ENCODE results near the gene DYTN.
A peak's percentile ranks its signal among the peaks of the same experiment; 100 is the strongest.
"Not testable (repeated sequence)": the region's sequence is repeated elsewhere in the genome, so short reads cannot be mapped to it uniquely, and the experiment has no call there.

Gene DYTN, protein sequence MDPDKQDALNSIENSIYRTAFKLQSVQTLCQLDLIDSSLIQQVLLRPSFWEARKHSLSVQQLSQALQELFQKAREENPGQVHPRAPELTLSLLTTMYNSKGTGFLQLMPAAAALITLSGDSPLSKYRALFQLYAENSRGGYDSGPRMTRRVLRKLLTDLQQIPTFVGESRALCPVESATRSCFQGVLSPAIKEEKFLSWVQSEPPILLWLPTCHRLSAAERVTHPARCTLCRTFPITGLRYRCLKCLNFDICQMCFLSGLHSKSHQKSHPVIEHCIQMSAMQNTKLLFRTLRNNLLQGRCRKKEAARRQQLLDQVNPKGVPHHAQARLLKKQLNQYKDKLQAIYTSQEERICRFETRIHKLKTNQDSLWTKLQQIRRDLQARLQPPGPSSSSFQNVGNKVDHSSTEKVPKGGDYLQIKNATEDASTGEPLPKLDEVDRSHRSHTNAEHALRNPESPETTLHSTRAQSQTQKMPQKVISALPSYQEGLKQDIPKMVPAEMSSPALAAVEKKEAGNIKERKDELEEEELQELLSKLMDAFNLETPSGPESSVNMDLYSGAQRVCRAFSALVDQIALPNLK

DNA sequence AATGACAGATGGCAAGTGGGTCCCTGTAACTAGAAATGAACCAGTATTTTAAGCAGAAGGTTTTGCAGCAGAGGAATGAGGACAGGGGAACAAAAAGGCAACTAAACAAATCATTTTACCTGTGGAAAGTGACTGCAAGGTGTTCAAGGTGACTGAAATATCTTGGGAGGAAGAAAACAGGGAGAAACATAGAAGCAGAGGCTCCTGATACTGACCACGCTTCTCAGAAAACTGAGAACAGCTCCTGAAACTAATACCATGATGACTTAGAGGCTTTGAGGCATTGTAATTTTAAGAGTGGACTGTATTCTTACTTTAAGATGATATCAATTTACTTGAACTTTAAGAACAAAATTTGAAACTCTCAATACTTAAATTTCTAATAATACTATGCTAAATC lies at the start of gene DYTN:
DYTN (minus strand) TSS at position 101 of the 400 bp plus-strand sequence. CDS start 117 bp downstream, outside the sequence.
- DNase-seq = no peak

DNA sequence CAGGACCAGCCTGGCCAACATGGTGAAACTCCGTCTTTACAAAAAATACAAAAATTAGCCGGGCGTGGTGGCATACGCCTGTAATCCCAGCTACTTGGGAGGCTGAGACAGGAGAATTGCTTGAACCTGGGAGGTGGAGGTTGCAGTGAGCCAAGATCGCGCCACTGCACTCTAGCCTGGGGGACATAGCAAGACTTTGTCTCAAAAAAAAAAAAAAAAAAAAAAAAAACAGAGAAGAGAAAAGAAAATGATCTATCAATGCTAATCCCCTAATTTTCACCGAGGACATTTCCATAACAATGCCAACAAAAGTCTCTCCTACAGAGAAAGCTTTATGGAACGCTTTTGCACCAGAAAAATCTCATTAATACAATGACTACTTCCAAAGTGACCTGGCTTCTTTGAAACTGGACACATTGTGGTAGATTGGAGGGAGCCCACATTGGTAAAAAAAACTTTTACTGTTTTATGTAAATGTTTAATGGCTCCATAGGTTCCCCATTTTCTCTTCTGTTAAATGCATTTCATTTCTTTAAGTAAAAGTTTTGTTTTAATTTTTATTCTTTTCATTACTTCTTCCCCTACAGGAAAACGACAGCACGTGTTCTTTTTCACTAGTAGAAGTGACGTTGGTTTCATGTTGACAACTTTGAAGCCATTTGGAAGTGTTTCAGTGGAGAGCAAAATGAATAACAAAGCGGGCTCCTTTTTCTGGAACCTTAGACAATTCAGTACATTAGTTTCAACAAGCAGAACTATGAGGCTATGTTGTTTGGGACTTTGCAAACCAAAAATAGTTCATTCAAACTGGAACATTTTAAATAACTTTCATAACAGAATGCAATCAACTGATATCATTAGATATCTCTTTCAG lies 48.1 kb upstream of the DYTN start:
- no peak for DNase-seq

DNA sequence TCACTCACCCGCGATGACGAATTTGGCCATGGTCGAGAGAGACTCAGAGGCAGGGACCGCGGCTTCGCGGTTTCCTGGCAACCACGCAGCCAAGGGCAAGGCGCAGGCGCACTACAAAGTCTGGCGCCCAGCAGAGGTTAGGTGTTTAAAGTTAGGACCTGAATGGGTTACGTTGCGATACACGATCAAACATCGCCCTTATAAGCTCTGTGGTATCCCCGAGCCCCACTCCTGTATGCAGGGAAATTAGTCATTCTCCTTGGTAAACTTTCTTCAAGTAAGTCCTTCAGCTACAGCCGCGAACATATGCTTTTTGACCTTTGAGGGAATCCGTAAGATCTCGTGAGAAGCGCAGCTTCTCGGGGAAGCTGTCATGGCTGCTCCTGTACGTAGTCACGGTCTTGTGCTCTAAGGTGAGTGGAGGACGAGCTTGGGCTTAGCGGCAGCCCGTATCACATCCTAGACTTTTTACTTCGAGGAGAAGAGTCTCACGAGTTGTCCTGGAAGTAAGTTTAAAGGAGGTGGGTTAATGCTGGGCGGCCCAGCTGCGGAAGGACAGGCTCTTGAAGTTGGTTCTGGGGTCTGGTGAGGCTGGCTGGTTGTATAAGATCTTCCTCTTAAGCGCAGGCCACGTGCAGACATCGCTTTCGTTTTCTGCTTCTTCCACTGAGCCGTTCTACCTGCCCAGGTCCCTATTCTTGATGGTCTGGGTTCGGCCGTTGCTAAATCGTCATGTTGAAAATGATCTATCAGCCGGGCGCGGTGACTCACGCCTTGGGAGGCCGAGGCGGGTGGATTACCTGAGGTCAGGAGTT lies 47.3 kb upstream of the DYTN start, which contains the start of the genes FASTKD2 and MDH1B:
FASTKD2 (plus strand) TSS at position 365 of the 815 bp plus-strand sequence. CDS start 1,088 bp downstream, outside the sequence.
MDH1B (minus strand) TSS at position 87 of the 815 bp plus-strand sequence; CDS start at position 30, 57 bp downstream.
- DNase-seq = peak; percentile 59

DNA sequence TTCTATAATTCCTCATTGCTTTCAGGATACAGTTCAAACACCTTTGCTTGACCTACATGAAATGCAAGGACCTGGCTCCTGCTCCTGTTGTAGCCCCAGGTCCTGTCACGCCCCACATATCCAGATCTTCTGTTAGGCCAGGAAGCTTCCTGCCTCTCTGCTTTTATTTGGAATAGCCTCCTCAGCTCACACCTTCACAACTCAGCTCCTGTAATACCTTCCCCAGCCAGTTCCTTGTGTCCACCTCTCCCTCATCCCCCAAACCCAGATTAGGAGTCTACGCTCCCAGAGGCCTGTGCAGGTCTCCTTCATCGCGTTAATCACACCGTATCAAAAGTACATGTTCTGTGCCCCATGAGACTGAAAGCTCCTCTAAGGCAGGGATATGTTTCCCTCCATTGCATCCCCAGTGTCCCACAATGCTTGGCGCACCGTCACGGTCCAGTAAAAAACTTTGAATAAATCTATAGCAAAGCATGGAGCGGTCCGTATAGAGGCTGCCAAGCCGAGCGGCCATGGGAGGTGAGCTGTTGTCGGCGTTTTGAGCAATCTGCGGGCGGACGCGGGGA lies 46.6 kb upstream of the DYTN start:
- DNase-seq = no peak

DNA sequence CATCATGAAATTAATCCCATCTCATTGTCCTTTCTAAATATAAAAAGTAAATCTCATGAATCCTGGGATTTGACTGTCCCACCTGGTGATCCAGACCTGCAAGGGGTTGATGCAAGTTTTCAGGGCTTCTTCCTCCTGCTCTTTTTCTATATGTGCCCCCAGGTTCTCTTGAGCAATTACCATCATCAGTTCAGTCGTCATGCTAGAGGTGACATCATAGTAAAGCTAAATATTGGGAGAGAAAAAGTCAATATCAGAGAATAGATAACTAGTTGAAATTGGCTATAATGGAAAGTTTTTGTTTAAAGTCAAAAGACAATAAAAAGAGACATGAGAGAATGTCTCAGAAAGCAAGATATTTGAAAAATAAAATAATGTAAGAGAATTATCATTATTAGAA lies 38.6 kb upstream of the DYTN start:
- DNase-seq = no peak

DNA sequence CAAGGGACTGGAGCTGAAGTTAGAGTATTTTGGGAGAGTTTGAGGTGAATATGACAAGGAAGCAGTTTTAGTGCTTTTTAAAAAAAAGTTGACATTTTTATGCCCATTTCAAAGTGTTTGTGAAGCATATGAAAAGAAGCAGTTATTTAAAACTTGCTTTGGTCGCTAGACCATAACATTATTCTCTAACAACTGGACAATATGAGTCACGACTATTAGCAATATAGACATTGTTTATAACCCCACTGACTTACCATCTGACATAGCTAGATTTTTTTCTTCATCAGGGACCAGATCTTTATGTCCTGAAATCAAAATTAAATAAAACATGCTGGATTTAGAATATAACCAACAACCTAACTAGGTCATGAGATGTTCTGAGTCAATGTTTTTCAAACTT lies 22.6 kb upstream of the DYTN start:
- no peak for DNase-seq

DNA sequence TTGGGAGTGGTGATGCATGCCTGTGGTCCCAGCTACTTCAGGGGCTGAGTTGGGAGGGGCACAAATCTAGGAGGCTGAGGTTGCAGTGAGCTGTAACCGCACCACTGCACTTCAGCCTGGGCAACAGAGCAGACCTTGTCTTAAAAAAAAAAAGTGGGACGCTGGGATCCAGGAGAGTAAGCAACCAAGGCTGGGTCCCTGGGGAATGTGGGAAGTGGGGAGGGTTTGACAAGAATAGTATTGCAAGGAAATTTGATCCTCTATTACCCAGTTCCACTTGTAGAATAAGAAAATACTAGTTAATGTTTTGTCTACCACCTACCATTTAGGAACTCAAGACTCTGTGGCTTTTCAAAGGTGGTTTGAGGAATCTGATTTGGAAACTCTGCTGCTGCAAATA lies 21.1 kb upstream of the DYTN start:
- DNase-seq = no peak

DNA sequence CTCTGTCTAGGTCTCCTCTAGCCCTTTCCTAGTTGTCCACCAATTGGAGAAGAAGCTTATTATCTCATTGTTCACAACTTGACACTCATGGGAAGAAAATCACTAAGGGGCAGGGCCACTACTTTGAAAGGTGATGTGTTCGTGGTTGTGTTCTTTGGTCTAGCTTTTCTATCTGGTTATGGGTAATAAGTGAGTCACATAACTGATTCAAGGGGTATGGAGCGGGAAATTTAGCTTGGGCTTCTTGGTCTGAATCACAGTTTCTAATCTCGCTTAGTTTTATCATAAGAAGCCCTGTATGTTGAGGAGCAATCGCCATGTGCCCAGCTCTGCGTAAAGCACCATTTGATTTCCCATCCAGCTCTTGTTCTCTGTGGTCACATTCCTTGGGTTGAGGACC lies 18.7 kb upstream of the DYTN start:
- DNase-seq = no peak

DNA sequence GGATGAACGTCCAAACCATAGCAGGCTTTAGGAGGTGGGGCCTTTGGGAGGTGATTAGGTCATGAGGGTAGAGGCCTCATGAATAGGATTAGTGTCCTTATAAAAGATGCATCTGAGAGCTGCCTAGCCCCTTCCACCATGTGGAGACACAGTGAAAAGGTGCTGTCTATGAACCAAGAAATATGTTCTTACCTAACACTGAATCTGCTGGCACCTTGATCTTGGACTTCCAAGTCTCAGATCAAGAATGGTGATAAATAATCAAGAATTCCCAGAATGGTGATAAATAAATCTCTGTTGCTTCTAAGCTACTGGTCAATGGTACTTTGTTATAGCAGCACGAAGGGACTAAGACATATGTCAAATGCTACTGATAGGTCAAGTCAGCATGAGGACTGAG lies 15.1 kb upstream of the DYTN start:
- DNase-seq = no peak

DNA sequence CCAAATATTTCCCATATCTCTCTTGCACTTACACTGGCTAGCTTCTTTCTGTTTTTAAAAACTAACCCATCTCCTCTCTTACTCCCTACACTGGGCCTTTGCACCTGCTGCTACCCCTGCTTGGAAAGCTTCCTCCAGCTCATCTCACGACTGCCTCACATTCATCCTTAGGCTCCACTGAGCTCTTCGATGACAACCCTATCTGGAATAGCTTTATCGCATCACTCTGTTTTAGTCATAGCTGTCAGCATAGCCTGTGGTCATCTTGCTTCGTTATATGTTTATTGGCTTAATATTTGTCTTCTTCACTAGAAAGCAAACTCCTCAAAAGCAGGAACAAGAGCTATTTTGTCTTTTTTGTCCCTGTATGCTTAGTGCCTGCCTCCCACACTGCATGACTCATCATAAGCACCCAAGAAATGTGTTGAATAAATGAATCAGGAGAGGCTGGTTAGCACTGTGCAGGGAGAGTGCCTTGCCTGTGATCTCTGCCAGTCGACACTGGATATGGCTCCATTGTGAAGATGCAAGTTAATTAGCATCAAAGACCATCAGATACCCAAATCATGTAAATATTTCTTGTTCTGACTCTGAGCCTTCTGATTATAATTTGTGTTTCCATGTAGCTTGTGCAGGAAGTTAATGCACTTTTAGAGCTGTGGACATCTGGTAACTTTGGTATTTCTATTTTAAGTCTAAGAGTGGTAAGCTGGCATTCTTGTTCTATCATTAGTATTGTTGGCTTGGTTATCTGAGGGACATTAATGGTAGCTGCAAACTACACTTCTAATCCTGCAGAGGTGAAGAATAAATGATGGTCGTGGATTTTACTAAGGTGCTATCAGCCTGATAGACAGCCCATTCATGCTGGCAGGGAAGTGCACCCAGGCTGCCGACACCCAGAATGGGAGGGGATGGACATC lies 10.3 kb upstream of the DYTN start:
- DNase-seq = no peak

DNA sequence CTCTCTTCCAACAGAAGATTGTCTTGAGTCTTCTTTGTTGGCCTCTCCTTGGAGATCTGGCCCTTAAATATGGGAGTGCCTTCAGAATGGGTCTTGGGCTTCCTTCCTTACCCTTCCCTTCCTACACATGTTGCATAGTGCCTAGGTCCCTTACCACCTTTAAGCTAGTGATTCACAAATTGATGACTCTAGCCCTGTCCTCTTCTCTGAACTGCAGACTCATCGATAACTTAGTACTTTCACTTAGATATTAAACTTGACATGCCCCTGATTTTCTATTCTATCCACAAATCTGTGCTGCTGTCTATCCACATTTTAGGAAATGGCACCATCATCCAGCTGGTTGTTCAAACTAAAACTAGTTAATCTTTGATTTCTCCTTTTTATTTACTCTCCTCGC lies 9.1 kb upstream of the DYTN start:
- DNase-seq = no peak

DNA sequence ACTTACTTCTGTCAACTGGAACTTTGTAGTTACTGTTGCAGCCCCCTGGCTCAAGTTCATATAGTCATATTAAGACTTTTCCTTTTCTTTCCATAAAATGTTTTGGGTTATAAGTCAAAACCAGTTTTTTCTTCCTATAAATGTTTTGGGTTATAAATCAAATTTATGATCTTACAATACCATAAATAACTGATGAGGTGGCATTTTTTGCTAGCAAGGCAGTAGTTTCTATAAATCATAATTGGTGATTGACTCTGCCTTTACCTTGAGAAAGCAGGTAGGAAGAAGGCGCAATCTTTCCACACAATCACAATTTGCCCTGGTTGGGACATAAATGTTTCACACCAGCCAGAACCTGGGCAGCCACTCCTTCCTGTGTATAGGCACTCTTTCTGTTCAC lies 5.1 kb upstream of the DYTN start:
- DNase-seq = no peak

DNA sequence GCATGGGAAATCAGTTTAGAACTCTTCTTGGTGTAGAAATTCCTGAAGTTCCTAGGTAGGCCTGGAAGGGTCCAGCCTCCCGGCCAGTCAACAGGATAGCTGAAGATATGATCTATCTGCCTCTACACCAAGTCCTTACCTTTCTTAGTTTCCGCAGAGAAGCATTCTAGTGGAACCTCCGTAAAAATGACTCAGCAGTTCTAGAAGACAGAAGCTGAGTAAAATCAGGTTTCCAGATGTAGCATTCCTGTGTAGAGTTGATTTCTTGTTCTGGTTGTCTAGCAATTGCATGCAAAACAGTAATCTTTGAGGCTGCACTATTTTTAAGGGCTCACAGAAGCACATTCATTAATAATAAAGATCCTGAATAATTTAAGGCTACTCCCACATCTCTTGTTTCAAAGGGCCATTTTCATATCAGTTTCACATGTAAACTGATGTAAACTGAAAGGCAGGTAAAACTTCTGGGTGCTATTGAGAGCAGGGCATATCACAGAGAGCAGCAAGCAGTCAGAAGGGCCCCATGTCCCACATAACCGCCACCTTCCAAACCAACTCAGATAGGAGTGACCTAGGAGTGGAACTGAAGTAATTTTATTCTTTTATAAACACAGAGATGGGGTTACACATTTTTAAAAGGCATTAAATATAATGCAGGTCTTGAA lies 3.2 kb upstream of the DYTN start:
- no peak for DNase-seq

DNA sequence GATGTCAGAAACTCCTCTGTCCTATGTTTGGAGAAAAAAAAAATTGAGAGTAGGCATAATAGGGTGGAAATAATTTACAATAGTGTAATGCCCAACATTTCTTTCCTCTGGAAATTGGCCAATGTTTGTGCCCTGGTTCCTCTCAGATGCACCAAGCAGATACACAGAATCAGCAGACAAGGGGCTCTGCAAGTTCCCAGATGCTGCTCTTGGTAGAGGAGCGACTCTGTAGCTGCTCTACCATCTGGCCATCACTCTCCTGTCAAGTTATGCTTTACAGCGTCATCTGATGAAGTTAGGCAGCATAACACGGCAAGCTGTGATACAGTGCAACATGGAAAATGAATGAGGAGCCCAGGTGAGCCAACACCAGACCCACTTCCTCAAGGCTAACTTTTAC lies 1.6 kb downstream of the DYTN start:
- DNase-seq = no peak

DNA sequence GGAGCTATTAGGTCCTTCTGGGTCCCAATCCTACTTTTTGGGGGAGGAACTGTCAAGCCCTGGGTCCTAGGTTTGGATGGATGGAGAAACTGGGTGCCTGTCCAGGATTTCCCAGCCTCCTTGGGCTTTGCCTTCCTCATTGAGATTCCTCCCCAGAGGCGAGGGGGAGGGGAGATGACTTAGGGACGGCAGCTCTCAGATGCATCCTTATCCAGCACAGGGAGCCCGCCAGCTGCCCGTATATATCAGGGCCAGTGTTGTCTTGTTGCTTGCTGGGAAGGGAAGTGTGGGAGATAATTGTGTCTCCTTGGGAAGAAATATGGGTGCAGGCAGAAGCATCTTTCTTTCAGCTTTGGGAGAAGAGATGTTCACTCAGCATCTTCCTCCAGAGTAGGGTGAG lies 3.0 kb downstream of the DYTN start:
- DNase-seq = not testable (repeated sequence)

DNA sequence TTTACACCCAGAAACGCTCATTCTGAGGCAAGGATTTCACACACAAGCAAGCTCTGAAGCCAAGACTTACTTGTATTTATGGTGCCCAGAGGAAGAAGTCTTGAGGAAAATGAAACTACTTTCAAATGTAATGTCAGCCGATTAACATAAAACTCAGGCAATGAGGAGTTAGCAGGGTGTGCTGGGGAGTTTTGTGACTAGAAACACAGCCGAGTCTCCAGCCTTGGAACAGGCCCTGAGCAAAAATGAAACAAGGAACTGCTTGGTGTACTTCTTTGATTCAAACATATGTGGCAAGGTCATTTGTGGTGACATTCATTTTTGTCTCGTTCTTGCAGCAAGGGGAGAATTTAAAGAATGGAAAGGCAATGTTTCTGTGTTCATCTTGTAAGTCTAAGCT lies 4.5 kb downstream of the DYTN start:
- no peak for DNase-seq

DNA sequence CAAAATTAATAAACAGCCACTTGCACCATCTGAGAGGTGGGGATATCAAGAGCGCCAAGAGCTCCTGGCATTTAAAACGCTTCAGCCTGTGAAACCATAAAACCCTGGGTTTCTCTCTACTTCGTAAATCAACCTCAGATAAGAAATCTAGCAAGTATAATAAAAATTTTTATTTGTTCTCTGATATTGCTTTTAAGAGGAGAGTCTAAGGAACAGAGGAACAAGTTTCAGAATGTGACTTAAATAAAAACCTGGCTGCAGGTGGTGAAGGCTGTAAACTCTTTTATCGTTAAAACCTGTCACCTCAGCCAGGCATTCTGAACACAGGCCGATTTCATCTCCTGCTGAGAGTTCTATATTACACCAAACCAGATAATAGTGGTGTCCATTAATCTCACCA lies 9.9 kb downstream of the DYTN start:
- no peak for DNase-seq

DNA sequence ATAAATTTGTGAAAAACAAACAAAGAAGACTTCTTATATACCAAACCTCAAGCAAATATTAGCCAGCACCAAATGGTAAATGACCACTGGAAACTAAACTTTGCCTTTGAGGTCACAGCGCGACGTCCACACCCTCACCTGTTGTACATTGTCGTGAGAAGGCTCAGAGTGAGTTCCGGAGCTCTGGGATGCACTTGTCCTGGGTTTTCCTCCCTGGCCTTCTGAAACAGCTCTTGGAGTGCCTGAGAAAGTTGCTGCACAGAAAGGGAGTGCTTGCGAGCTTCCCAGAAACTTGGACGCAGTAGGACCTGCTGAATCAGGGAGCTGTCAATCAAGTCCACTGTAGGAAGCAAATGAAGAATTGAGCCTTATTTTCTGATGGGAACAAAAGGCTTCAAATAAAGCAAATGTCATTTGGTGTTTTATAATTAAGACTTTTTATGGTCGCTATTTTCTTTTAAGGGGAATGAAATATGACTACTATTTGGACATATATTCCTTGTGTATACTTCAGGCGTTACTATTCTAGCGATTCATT lies 11.0 kb downstream of the DYTN start:
- no peak for DNase-seq

DNA sequence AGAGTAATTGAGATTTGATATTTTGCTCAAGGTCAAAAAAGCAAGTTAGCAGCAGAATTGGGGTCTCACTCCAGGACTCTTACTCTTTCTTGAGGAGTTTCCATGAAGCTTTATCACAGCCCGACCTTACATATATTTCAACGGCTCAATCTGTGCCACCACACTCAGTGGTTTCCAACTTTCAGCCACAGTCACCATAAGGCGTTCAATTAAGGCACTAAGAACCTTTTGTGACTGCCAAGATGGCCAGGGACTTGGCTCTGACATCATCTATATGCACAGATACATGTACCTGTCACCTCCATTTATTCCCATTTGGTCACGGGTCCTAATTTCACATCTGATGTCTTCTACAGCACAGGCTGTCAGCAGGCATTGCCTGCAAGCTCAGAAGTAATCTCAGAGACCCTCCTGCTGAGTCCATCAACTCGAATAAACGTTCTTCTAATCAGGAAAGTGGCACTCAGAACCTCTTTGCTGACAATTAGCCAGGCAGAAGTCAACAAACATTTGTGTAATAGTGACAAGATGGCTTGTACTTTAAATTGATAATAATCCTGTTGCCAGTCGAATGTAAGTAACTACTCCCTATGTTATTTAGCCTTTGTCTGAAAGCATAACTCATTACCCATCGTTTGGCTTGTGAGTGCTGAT lies 16.1 kb downstream of the DYTN start:
- DNase-seq = peak; percentile 5

DNA sequence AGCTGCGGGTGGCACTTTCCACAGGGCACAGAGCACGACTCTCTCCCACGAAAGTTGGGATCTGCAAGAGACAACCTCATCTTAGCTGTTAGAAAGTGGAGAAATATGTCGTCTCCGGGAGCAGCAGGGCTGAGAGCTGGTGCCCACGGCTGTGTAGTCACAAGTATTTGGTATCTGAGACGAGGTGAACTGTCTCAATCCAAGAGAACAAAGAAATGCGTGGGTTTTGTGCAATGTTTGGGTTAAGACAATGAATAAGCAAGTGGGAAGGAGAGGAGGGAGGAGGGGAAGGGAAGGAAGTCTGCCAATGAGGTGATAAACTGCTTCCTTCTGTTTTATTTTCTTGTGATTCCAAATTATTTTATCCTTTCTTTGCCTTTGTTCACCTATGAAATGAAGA lies 18.0 kb downstream of the DYTN start:
- no peak for DNase-seq

Data from NCI-H1105 (cell line).